Activated naive CD8-positive, alpha-beta T cell treated with anti-CD3 and anti-CD28 coated beads for 36 hours (primary cell): ENCODE measurements around the gene TEDC2. TPM values are rescaled to one million over a fixed set of nuclear protein-coding genes. Genes with fewer than 3 reads are reported as not detected.
A peak's percentile ranks its signal among the peaks of the same experiment; 100 is the strongest.

Source experiments
- DNase-seq: peaks from one replicate; pipeline ENCODE4 v3.0.0; 2021
- H3K27ac Mint-ChIP-seq: one replicate; pipeline ENCODE4 v1.8.0; 2022; ENCODE audit warnings: mild to moderate bottlenecking, moderate library complexity, mixed read lengths
- H3K27me3 Mint-ChIP-seq: one replicate; pipeline ENCODE4 v1.8.0; 2022; ENCODE audit warnings: mild to moderate bottlenecking, mixed read lengths
- H3K36me3 Mint-ChIP-seq: one replicate; pipeline ENCODE4 v1.8.0; 2021; ENCODE audit warnings: mild to moderate bottlenecking, mixed read lengths
- H3K4me1 Mint-ChIP-seq: one replicate; pipeline ENCODE4 v1.8.0; 2021; ENCODE audit warnings: mixed read lengths
- H3K4me3 Mint-ChIP-seq: one replicate; pipeline ENCODE4 v1.8.0; 2022; ENCODE audit warnings: mild to moderate bottlenecking, moderate library complexity, mixed read lengths
- H3K9me3 Mint-ChIP-seq: one replicate; pipeline ENCODE4 v1.8.0; 2022; ENCODE audit warnings: mixed read lengths
- total RNA-seq, 2 experiments: library from RNA; stranded (reverse); gene quantifications; one replicate each; pipeline ENCODE4 v1.2.3, GENCODE V29; 2021

TEDC2 gene
- total RNA-seq, 2 experiments from 2014 or later: 24.0 to 26.5 TPM

DNA sequence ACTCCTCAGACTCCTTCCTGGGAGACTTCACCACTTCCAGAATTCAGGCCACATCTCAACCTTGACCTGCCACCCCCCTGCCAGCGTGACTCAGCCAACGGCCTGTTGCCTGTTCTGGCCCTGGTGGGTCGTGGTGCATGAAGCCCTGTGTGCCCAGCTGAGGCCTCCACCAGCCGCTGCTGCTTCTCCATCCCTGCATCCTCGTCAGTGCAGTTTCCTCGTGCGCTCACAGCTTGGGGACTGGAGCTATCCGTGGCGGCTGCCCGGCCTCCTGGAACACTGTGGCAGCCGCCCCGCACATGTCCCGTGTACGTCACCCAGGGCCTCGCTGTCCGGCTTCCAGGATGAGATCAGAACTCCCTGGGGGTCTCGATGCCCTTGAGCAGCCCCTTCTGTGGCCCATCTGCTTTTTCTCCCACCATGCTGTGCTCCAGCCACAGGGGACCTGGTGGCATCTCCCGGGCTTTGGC lies 8.0 kb upstream of the TEDC2 start:
- Mint-ChIP-seq H3K36me3 (peaks cover 20% of the 10 kb centered on the region), H3K4me1 (no peaks in the 10 kb centered on the region), H3K4me3 (no peak overlapping the region)

DNA sequence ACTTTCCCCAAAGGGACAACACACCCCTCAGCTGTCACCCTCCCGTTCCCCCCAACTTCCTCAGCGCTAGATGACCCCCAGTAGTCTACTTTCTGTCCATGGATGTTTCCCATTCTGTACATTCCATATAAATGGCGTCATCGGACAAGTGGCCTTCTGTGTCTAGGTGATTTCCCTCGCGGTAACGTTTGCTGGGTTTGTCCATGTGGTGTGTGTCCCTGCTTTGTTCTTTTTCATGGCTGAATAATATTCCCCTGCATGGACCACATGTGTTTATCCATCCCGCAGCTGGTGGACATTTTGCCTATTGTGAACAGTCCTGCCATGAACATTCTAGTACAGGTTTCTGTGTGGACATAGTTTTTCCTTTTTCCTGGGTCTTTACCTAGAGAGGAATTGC lies 7.3 kb upstream of the TEDC2 start:
- no peaks in the 10 kb centered on the region for H3K27me3 Mint-ChIP-seq
- no peak overlapping the region for H3K4me3 Mint-ChIP-seq
- no peaks in the 10 kb centered on the region for H3K4me1 Mint-ChIP-seq
- no peak for DNase-seq
- no peak overlapping the region for H3K27ac Mint-ChIP-seq
- H3K36me3 Mint-ChIP-seq: peaks cover 20% of the 10 kb centered on the region
- no peaks in the 10 kb centered on the region for H3K9me3 Mint-ChIP-seq

More for the DNA sequence above, 8.0 kb upstream of the TEDC2 start:
- Mint-ChIP-seq H3K9me3 (no peaks in the 10 kb centered on the region), H3K27me3 (no peaks in the 10 kb centered on the region), H3K27ac (no peak overlapping the region)
- no peak for DNase-seq

DNA sequence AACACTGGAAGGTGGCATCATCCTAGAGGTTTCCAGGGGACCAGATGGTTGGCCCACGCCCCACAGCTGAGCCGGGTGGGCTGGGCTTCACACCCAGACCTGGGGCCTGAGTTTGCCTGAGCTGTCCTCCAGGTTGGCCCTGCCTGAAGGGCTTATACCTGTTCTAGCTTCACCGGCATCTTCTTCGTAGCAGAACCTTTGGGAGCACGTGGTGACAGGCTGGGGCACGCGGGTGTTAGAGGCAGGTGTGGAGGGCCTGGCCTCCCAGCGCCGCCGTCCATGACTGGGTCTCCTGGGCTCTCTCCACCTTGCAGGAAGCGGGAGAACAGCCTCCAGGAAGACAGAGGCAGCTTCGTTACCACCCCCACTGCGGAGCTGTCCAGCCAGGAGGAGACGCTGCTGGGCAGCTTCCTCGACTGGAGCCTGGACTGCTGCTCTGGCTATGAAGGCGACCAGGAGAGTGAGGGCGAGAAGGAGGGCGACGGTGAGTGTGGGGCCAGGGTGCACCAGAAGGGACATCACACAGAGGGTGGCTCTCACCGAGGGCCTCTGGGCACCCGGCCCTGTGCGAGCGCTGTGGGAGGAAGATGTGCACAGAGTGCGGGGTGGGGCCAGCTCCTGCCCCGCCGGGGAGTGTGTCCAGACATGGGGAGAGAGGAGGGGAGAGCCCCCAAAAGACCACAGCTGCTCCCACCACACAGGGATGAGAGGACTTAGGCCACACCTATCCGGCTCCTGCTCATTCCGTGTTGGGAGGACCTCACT lies 4.6 kb upstream of the TEDC2 start:
- peaks cover 20% of the 10 kb centered on the region for H3K36me3 Mint-ChIP-seq
- H3K4me3 Mint-ChIP-seq: no peak overlapping the region
- no peak for DNase-seq
- H3K9me3 Mint-ChIP-seq: no peaks in the 10 kb centered on the region
- no peaks in the 10 kb centered on the region for H3K27me3 Mint-ChIP-seq
- no peak overlapping the region for H3K27ac Mint-ChIP-seq
- H3K4me1 Mint-ChIP-seq: peaks cover 7% of the 10 kb centered on the region

DNA sequence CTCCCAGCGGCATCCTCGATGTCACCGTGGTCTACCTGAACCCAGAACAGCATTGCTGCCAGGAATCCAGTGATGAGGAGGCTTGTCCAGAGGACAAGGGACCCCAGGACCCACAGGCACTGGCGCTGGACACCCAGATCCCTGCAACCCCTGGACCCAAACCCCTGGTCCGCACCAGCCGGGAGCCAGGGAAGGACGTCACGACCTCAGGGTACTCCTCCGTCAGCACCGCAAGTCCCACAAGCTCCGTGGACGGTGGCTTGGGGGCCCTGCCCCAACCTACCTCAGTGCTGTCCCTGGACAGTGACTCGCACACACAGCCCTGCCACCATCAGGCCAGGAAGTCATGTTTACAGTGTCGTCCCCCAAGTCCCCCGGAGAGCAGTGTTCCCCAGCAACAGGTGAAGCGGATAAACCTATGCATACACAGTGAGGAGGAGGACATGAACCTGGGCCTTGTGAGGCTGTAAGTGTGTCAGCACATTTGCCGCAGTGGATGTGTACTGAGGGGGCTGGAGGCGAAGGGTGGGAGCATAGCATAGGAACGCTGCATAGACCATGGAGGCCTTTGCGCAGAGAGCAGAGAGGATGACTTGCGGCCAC lies 3.3 kb upstream of the TEDC2 start:
- Mint-ChIP-seq H3K9me3 (no peaks in the 10 kb centered on the region), H3K36me3 (peaks cover 21% of the 10 kb centered on the region), H3K4me3 (no peak overlapping the region)

DNA sequence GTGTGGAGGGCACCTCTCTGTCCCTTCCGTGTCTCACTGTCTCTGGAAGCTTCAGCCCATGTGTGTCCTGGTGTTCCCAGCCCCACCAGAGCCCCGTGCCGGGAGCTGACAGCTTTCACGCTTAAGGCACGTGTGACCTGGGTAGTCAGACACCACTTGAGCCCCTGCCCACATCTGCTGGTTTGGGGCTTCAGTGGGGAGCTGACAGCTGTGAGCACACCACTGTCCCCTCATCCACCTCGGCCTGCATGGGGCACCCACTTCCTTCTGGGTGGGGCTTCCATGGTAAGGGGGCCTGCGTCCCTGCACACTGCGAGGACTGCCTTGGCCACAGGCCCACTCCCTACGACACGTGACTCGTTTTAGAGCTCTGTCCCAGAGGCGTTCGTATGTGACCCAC lies 2.6 kb upstream of the TEDC2 start:
- no peak for DNase-seq
- no peak overlapping the region for H3K4me3 Mint-ChIP-seq
- H3K27me3 Mint-ChIP-seq: no peaks in the 10 kb centered on the region
- peaks cover 9% of the 10 kb centered on the region for H3K4me1 Mint-ChIP-seq
- H3K9me3 Mint-ChIP-seq: no peaks in the 10 kb centered on the region
- H3K27ac Mint-ChIP-seq: no peak overlapping the region
- H3K36me3 Mint-ChIP-seq: peaks cover 19% of the 10 kb centered on the region

More for the DNA sequence above, 3.3 kb upstream of the TEDC2 start:
- Mint-ChIP-seq H3K27me3 (no peaks in the 10 kb centered on the region), H3K4me1 (peaks cover 9% of the 10 kb centered on the region), H3K27ac (no peak overlapping the region)
- DNase-seq: no peak

DNA sequence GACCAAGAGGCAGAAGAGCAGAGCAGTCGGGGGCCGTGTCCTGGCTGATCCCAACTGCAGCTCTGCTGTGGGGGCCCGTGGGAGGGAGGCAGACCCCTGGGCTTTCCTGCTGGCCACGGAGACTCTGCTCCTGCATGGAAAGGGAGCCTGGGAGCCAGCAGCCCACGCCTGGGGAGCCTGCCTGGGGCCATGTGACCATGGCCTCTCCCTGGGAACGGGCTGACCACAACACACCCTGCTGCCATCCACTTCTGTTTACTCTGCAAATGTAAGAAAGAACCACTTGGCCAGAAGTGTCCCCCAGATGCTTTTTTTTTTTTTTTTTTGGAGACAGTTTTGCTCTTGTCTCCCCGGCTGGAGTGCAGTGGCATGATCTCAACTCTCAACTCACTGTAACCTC lies 2.0 kb upstream of the TEDC2 start:
- Mint-ChIP-seq H3K27me3 (no peaks in the 10 kb centered on the region), H3K27ac (no peak overlapping the region), H3K36me3 (peaks cover 16% of the 10 kb centered on the region), H3K9me3 (no peaks in the 10 kb centered on the region), H3K4me3 (no peak overlapping the region), H3K4me1 (peaks cover 9% of the 10 kb centered on the region)
- DNase-seq: no peak

DNA sequence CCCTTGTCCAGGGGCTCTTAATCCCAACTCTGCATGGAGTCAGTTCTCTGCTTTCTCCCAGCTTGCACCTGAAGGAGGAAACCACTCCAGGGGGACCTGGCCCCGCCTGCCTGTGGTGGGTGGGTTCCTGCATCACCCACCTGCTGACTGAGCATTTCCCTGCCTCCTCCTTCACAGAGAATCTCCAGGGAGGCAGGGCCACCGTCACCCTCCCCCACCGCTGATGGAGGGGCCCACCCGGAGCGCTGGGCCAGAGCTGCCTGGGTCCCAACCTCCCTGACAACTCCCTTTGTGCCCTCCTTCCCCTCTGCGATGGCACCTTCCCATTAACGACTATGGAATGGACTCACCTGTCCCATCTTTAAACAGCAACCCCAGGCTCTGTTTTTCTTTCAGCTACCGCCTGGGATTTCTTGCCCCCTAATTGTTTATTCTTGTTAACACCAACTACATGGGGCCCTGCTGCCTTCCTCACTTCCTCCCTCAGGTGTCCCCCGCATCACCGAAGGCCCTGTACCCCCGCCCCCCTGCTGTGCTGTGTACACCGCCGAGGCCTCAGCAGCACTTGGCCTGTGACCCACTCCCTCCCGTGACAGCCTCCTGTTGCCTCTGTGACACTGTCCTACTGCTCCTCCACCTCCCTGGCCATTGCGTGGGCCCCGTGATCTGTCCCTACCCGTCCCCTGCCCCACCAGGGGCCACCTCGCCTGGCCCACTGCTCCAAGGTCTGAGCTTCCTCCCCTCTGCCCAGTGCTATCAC lies 842 bp upstream of the TEDC2 start:
- H3K9me3 Mint-ChIP-seq: no peaks in the 10 kb centered on the region
- no peaks in the 10 kb centered on the region for H3K27me3 Mint-ChIP-seq
- H3K4me1 Mint-ChIP-seq: peaks cover 9% of the 10 kb centered on the region
- peaks cover 9% of the 10 kb centered on the region for H3K36me3 Mint-ChIP-seq
- peak overlapping the region; percentile 73 for H3K27ac Mint-ChIP-seq
- no peak for DNase-seq
- peak overlapping the region; percentile 80 for H3K4me3 Mint-ChIP-seq

DNA sequence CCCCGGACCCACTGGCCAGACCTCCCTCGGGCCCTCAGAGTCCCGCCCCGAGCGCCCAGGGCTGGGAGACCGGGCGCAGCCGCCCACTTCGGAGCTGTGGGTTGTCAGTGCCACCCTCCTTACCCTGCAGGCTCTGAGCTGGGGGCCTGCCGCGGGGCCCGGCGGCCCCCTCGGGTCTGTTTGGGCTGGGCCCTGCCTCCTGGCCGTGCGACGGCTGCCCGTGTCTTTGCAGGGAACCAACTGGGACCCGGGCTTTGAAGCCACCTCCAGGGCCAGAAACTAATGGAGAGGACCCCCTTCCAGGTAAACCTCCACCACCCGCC lies 443 bp downstream of the TEDC2 start:
- Mint-ChIP-seq H3K36me3 (peaks cover 6% of the 10 kb centered on the region), H3K27me3 (no peaks in the 10 kb centered on the region), H3K4me3 (peak overlapping the region; percentile 80), H3K27ac (no peak overlapping the region), H3K9me3 (no peaks in the 10 kb centered on the region), H3K4me1 (peaks cover 9% of the 10 kb centered on the region)
- DNase-seq: no peak

DNA sequence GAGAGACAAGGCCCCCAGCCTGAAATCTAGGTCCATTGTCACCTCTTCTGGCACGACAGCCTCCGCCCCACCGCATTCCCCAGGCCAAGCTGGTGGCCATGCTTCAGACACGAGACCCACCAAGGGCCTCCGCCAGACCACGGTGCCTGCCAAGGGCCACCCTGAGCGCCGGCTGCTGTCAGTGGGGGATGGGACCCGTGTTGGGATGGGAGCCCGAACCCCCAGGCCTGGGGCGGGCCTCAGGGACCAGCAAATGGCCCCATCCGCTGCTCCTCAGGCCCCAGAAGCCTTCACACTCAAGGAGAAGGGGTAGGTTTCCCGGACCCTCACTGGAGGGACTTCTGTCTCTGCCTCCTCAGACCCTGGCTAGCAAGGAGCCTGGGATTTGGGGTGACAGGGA lies 1.0 kb downstream of the TEDC2 start:
- no peaks in the 10 kb centered on the region for H3K9me3 Mint-ChIP-seq
- H3K4me1 Mint-ChIP-seq: peaks cover 9% of the 10 kb centered on the region
- no peak overlapping the region for H3K27ac Mint-ChIP-seq
- no peaks in the 10 kb centered on the region for H3K27me3 Mint-ChIP-seq
- peak overlapping the region; percentile 64 for H3K4me3 Mint-ChIP-seq
- no peak for DNase-seq
- H3K36me3 Mint-ChIP-seq: peaks cover 6% of the 10 kb centered on the region

DNA sequence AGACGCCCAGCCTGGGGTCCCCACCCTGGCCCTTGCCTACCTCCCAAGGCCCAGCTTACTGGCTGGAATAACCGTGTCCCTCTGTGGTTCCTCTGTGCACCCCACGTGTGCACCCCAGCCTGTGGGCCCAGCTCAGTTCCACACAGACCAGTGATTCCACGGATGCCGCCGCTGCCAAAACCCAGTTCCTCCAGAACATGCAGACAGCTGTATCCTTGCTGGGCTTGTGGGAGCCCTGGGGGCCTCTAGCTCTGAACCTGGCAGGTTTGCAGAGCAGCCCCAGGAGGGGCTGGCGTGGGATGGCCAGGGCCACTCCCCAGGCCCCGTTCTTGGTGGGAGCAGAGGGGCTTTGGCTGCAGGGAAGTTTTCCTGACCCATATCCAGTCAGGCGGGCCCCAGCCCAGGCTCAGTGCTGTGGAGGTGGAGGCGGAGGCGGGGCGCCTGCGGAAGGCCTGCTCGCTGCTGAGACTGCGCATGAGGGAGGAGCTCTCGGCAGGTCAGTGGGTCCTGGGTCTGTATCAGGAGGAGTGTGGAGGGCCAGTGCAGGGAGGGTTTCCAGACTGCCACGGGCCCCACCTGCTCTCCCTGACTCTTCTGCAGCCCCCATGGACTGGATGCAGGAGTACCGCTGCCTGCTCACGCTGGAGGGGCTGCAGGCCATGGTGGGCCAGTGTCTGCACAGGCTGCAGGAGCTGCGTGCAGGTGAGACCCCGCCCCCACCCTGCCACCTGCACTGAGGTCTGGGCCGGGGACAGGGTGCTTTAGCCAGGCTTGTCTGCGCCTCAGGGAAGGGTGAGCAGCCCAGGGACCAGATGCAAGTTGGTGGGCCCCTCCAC lies 2.3 kb downstream of the TEDC2 start:
- no peak for DNase-seq
- H3K27ac Mint-ChIP-seq: no peak overlapping the region
- no peak overlapping the region for H3K4me3 Mint-ChIP-seq
- H3K4me1 Mint-ChIP-seq: peaks cover 12% of the 10 kb centered on the region
- H3K27me3 Mint-ChIP-seq: peaks cover 5% of the 10 kb centered on the region
- peaks cover 6% of the 10 kb centered on the region for H3K36me3 Mint-ChIP-seq
- no peaks in the 10 kb centered on the region for H3K9me3 Mint-ChIP-seq

DNA sequence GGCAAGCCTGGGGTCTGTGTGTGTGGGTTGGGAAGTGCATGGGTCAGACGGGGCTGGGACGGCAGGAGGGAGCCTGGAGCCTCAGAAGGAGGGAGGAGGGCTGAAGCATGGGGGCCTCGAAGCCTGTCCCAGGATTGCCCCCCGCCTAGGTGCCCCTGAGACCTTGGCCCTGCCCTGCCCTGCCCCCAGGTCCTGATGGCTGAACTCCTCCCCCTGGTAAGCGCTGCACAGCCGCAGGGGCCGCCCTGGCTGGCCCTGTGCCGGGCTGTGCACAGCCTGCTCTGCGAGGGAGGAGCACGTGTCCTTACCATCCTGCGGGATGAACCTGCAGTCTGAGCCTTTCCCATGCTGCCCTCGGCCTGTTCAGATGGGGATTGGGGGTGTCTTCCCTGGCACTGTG lies 4.4 kb downstream of the TEDC2 start:
- Mint-ChIP-seq H3K27me3 (peaks cover 20% of the 10 kb centered on the region), H3K4me3 (no peak overlapping the region), H3K4me1 (peaks cover 15% of the 10 kb centered on the region), H3K27ac (no peak overlapping the region), H3K36me3 (peaks cover 6% of the 10 kb centered on the region), H3K9me3 (no peaks in the 10 kb centered on the region)
- DNase-seq: no peak

DNA sequence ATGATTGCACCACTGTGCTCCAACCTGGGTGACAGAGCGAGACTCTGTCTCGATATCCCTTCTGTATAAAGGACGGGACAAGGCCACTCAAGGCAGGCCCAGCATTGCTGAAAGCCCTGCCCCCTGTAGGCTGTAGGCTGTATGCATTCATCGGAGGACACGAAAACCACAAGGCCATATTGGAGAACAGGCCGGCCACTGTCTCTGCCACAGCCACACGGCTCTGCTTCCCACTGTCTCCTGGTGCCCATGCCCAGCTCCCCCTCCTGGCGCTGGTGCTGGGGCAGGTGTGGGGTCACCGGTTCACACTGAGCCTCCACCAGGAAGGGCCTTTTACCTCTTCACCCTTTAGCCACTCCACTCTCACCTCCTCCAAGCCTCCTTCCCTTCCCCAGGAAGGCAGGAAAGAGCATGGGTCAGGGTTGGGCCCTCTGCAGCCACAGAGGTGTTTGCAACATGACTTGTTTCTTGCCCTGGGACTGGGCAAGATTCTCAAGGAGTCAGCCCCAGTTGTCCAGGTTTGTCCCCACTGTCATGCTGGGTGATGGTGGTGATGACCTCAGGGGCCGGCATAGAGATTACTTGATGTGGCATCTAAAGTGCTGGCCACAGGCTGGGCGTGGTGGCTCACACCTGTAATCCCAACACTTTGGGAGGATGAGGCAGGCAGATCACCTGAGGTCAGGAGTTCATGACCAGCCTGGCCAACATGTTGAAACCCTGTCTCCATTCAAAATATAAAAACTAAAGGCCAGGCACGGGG lies 5.9 kb downstream of the TEDC2 start:
- DNase-seq: no peak
- H3K9me3 Mint-ChIP-seq: no peaks in the 10 kb centered on the region
- H3K36me3 Mint-ChIP-seq: peaks cover 6% of the 10 kb centered on the region
- peaks cover 10% of the 10 kb centered on the region for H3K4me1 Mint-ChIP-seq
- H3K27ac Mint-ChIP-seq: no peak overlapping the region
- H3K27me3 Mint-ChIP-seq: peaks cover 33% of the 10 kb centered on the region
- H3K4me3 Mint-ChIP-seq: no peak overlapping the region

DNA sequence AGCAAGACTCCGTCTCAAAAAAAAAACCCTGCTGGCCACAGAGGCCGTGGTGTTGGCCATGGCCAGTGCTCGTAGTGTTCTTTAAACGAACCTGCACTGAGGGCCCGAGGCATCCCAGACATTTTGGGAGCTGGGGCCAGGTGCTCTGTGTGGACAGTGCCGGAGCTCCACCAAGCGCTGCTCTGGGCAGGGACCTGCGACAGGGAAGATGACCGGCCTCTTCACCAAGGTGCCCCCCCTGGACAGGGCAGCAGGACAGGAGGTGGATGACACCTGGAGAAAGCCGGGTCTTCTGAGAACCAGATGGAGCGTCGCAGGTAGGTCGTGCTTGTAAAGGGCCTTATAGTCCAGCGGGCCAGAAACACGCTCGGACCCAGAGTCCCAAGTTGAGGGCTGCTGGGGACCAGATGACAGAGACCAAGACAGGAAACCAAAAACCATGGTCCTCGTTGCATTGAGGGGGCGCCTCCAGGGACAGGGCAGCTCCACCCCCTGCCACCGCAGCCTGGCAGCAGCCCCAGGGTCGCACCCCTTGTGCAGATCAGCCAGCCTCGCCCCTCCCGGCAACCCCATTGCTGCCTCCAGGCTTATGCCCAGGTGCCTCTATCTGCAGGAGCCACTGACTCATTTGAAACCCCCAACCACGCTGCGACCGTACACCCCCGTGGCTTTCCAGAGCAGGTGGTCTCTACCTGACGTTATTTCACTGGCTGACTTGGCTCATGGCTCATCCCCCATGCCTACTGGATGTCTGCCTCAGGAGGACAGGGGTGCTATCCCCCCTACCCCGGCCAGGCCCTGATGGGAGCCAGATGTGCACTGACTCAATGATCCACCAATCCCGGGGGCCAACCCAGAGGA lies 7.0 kb downstream of the TEDC2 start:
- no peak overlapping the region for H3K27ac Mint-ChIP-seq
- H3K9me3 Mint-ChIP-seq: no peaks in the 10 kb centered on the region
- peaks cover 10% of the 10 kb centered on the region for H3K4me1 Mint-ChIP-seq

More for the DNA sequence above, 7.0 kb downstream of the TEDC2 start:
- Mint-ChIP-seq H3K4me3 (peak overlapping the region; percentile 45), H3K27me3 (peaks cover 33% of the 10 kb centered on the region), H3K36me3 (peaks cover 2% of the 10 kb centered on the region)
- DNase-seq: no peak
